WERI-Rb-1 (cell line): ENCODE results near the gene LBX1.

Source experiments
- DNase-seq: peaks from one replicate; pipeline ENCODE4 v3.0.0-alpha.2; 2020
- H3K27ac ChIP-seq: fragments of 250-450 bp; sonication (Bioruptor Pico); 2 replicates; pipeline ENCODE4 v1.5.1; 2020; ENCODE audit warnings: mild to moderate bottlenecking, moderate library complexity
- H3K27me3 ChIP-seq: fragments of 250-450 bp; sonication (Bioruptor Pico); 2 replicates; pipeline ENCODE4 v1.5.1; 2021; ENCODE audit warnings: mild to moderate bottlenecking, low read depth, moderate library complexity; ENCODE audit not compliant: insufficient read depth, severe bottlenecking
- H3K36me3 ChIP-seq: fragments of 250-450 bp; sonication (Bioruptor Pico); 2 replicates; pipeline ENCODE4 v1.5.1; 2020; ENCODE audit warnings: mild to moderate bottlenecking, moderate library complexity
- H3K4me3 ChIP-seq: 2 replicates; pipeline ENCODE4 v1.5.1; 2011; ENCODE audit warnings: low read depth, mild to moderate bottlenecking, control low read depth, low read length
- H3K9me3 ChIP-seq: fragments of 250-450 bp; sonication (Bioruptor Pico); 2 replicates; pipeline ENCODE4 v1.5.1; 2021; ENCODE audit warnings: mild to moderate bottlenecking, moderate library complexity; ENCODE audit not compliant: severe bottlenecking
- CTCF ChIP-seq: IDR thresholded peaks from 2 replicates; pipeline ENCODE4 v1.5.1; 2011; ENCODE audit warnings: low read depth, mild to moderate bottlenecking, control low read depth, inconsistent platforms, low read length

Gene LBX1

GRCh38 chr10:101195921-101196320 is 33.3 kb downstream of the LBX1 start:
- no peak for DNase-seq
- no peak for TF ChIP-seq CTCF

GRCh38 chr10:101189461-101190401 is 39.5 kb downstream of the LBX1 start:
- no peak for DNase-seq

More at GRCh38 chr10:101195921-101196320, 33.3 kb downstream of the LBX1 start:
- H3K27ac ChIP-seq = no peak overlapping the region
- H3K4me3 ChIP-seq = no peak overlapping the region
- no peaks in the 10 kb centered on the region for H3K27me3 ChIP-seq
- no peaks in the 10 kb centered on the region for H3K9me3 ChIP-seq
- no peaks in the 10 kb centered on the region for H3K36me3 ChIP-seq

GRCh38 chr10:101188942-101189341 is 40.3 kb downstream of the LBX1 start:
- no peak overlapping the region for H3K27ac ChIP-seq
- H3K4me3 ChIP-seq = no peak overlapping the region
- no peaks in the 10 kb centered on the region for H3K27me3 ChIP-seq
- DNase-seq = no peak
- no peak for TF ChIP-seq CTCF
- H3K36me3 ChIP-seq = no peaks in the 10 kb centered on the region
- no peaks in the 10 kb centered on the region for H3K9me3 ChIP-seq

More at GRCh38 chr10:101189461-101190401, 39.5 kb downstream of the LBX1 start:
- H3K36me3 ChIP-seq = no peaks in the 10 kb centered on the region
- no peaks in the 10 kb centered on the region for H3K27me3 ChIP-seq
- no peak overlapping the region for H3K4me3 ChIP-seq
- no peaks in the 10 kb centered on the region for H3K9me3 ChIP-seq
- no peak for TF ChIP-seq CTCF
- H3K27ac ChIP-seq = no peak overlapping the region

- DNase-seq = no peak
Observed at GRCh38 chr10:101183458-101184183, 45.6 kb downstream of the LBX1 start.

GRCh38 chr10:101182936-101183335 is 46.3 kb downstream of the LBX1 start:
- Histone ChIP-seq H3K27ac (no peak overlapping the region), H3K4me3 (no peak overlapping the region), H3K36me3 (no peaks in the 10 kb centered on the region), H3K27me3 (no peaks in the 10 kb centered on the region), H3K9me3 (no peaks in the 10 kb centered on the region)
- no peak for TF ChIP-seq CTCF
- DNase-seq = no peak

More at GRCh38 chr10:101183458-101184183, 45.6 kb downstream of the LBX1 start:
- Histone ChIP-seq H3K36me3 (no peaks in the 10 kb centered on the region), H3K4me3 (no peak overlapping the region), H3K27me3 (no peaks in the 10 kb centered on the region), H3K9me3 (no peaks in the 10 kb centered on the region), H3K27ac (no peak overlapping the region)
- no peak for TF ChIP-seq CTCF
